Endodermal cell (in vitro differentiated cells): Measurements from ENCODE around the gene ATG10. TPM values are rescaled to one million over a fixed set of nuclear protein-coding genes. Genes with fewer than 3 reads are reported as not detected.
"Not testable (repeated sequence)": the region's sequence is repeated elsewhere in the genome, so short reads cannot be mapped to it uniquely, and the experiment has no call there.

ENCODE experiments used
- DNase-seq: peaks from one replicate; pipeline ENCODE4 v3.0.0-alpha.2; 2017
- H3K27ac ChIP-seq: 2 replicates; pipeline ENCODE4 v1.5.1; 2013; ENCODE audit warnings: mild to moderate bottlenecking, low read depth, low read length, moderate library complexity
- H3K27me3 ChIP-seq: 2 replicates; pipeline ENCODE4 v1.6.1; 2013; ENCODE audit warnings: mild to moderate bottlenecking, low read length, moderate library complexity; ENCODE audit not compliant: insufficient read depth, control insufficient read depth, poor library complexity, severe bottlenecking
- H3K36me3 ChIP-seq: 2 replicates; pipeline ENCODE4 v1.7.0; 2013; ENCODE audit warnings: mild to moderate bottlenecking, low read length, moderate library complexity; ENCODE audit not compliant: control insufficient read depth, insufficient read depth
- H3K4me1 ChIP-seq: one replicate; pipeline ENCODE4 v1.7.0; 2013; ENCODE audit warnings: low read length; ENCODE audit not compliant: control insufficient read depth, insufficient read depth
- H3K4me3 ChIP-seq: 2 replicates; pipeline ENCODE4 v1.5.1; 2013; ENCODE audit warnings: mild to moderate bottlenecking, low read length, moderate library complexity
- H3K9ac ChIP-seq: 2 replicates; pipeline ENCODE4 v1.6.1; 2013; ENCODE audit warnings: mild to moderate bottlenecking, low read length, moderate library complexity; ENCODE audit not compliant: poor library complexity, severe bottlenecking; ENCODE audit errors: extremely low read depth
- H3K9me3 ChIP-seq: 2 replicates; pipeline ENCODE4 v1.6.1; 2013; ENCODE audit warnings: mild to moderate bottlenecking, low read length, moderate library complexity; ENCODE audit not compliant: control insufficient read depth
- H3K27ac Mint-ChIP-seq: 2 replicates; pipeline ENCODE4 v1.8.0; 2020; ENCODE audit warnings: mixed read lengths
- H3K27me3 Mint-ChIP-seq: 2 replicates; pipeline ENCODE4 v1.8.0; 2021; ENCODE audit warnings: mild to moderate bottlenecking, mixed read lengths; ENCODE audit not compliant: insufficient read depth
- H3K36me3 Mint-ChIP-seq: 2 replicates; pipeline ENCODE4 v1.8.0; 2020; ENCODE audit warnings: low read depth, mixed read lengths
- H3K4me1 Mint-ChIP-seq: 2 replicates; pipeline ENCODE4 v1.8.0; 2020; ENCODE audit warnings: mixed read lengths
- H3K4me3 Mint-ChIP-seq: 2 replicates; pipeline ENCODE4 v1.8.0; 2020; ENCODE audit warnings: mild to moderate bottlenecking, moderate library complexity, mixed read lengths
- H3K9me3 Mint-ChIP-seq: 2 replicates; pipeline ENCODE4 v1.8.0; 2020; ENCODE audit warnings: mild to moderate bottlenecking, mixed read lengths
- CTCF ChIP-seq: fragments of 200-600 bp; sonication (generic); conservative IDR thresholded peaks from 2 replicates; pipeline ENCODE4 v1.5.0; 2021; ENCODE audit warnings: antibody characterized with exemption, mild to moderate bottlenecking
- whole genome bisulfite sequencing, 2 experiments: methylation state at CpG; one replicate each; pipeline versions ENCODE4 v1.1.5 to v1.1.7; 2013; ENCODE audit warnings: missing lambda C conversion rate in 2 of 2, mixed read lengths in 1 of 2; ENCODE audit not compliant: insufficient coverage in 1 of 2, insufficient read length in 1 of 2; 5-methylcytosine and 5-hydroxymethylcytosine counted together
- total RNA-seq, 2 donors: library from RNA; stranded (reverse); fragmentation: NEBNext Ultra II Directional in 1 of 2; extraction: Animal tissue kit (Norgen Biotek cat#: 25700) in 1 of 2; gene quantifications; 2 replicates in 1 of 2; 3 replicates in 1 of 2; pipeline ENCODE4 v1.2.1, GENCODE V29; 2021

The ATG10 gene
- total RNA-seq, 2 donors from 2014 or later, result 17.9 to 22.6 TPM

GRCh38 chr5:82273426-82273825 lies 301.6 kb downstream of the ATG10 start:
- H3K27ac ChIP-seq, result not testable (repeated sequence)

GRCh38 chr5:82274343-82275211 lies 302.8 kb downstream of the ATG10 start:
- H3K27me3 ChIP-seq, result no peaks in the 10 kb centered on the region
- H3K36me3 ChIP-seq, result peaks cover 37% of the 10 kb centered on the region
- H3K4me1 ChIP-seq, result no peaks in the 10 kb centered on the region
- peak; percentile 93 for DNase-seq
- Mint-ChIP-seq H3K36me3 (peaks cover 45% of the 10 kb centered on the region), H3K27ac (peak overlapping the region; percentile 37), H3K4me1 (peaks cover 27% of the 10 kb centered on the region), H3K27me3 (no peaks in the 10 kb centered on the region), H3K4me3 (no peak overlapping the region), H3K9me3 (no peaks in the 10 kb centered on the region)
- TF ChIP-seq CTCF, result no peak
- H3K9ac ChIP-seq, result no peak overlapping the region
- WGBS, 2 experiments, result 89 to 92% methylated on average over 23 to 31 of the region's 31 CpGs
- H3K27ac ChIP-seq, result no peak overlapping the region
- no peaks in the 10 kb centered on the region for H3K9me3 ChIP-seq
- no peak overlapping the region for H3K4me3 ChIP-seq

More at GRCh38 chr5:82273426-82273825, 301.6 kb downstream of the ATG10 start:
- H3K27ac Mint-ChIP-seq, result peak overlapping the region; percentile 44
- H3K4me1 Mint-ChIP-seq, result peaks cover 27% of the 10 kb centered on the region
- H3K9ac ChIP-seq, H3K9me3 ChIP-seq, H3K27me3 ChIP-seq, H3K9me3 Mint-ChIP-seq, H3K27me3 Mint-ChIP-seq, DNase-seq, H3K4me1 ChIP-seq, H3K4me3 ChIP-seq, H3K4me3 Mint-ChIP-seq: not testable (repeated sequence)
- 89 to 100% methylated on average over 2 to 4 of the region's 4 CpGs for WGBS, 2 experiments
- peaks cover 37% of the 10 kb centered on the region for H3K36me3 ChIP-seq
- peaks cover 55% of the 10 kb centered on the region for H3K36me3 Mint-ChIP-seq

- H3K36me3 Mint-ChIP-seq, result peaks cover 42% of the 10 kb centered on the region
- 80 to 100% methylated on average over 1 of the region's 1 CpG for WGBS, 2 experiments
- peak overlapping the region; percentile 37 for H3K27ac Mint-ChIP-seq
- H3K27me3 Mint-ChIP-seq, result no peaks in the 10 kb centered on the region
- Histone ChIP-seq H3K36me3 (peaks cover 37% of the 10 kb centered on the region), H3K9me3 (no peaks in the 10 kb centered on the region), H3K4me1 (no peaks in the 10 kb centered on the region), H3K9ac (no peak overlapping the region), H3K4me3 (no peak overlapping the region), H3K27ac (no peak overlapping the region), H3K27me3 (no peaks in the 10 kb centered on the region)
- no peak for DNase-seq
- H3K9me3 Mint-ChIP-seq, result no peaks in the 10 kb centered on the region
- H3K4me1 Mint-ChIP-seq, result peaks cover 21% of the 10 kb centered on the region
- TF ChIP-seq CTCF, result no peak
- H3K4me3 Mint-ChIP-seq, result no peak overlapping the region
Observed at GRCh38 chr5:82275216-82275664, 303.4 kb downstream of the ATG10 start.
